GM12874 (cell line): ENCODE results near the gene DUSP15.
A peak's percentile ranks its signal among the peaks of the same experiment; 100 is the strongest.

Source experiments
- CTCF ChIP-seq: IDR thresholded peaks from 2 replicates; pipeline ENCODE4 v1.5.1; 2011; ENCODE audit warnings: low read depth, mild to moderate bottlenecking, control low read depth, low read length, moderate library complexity; ENCODE audit not compliant: insufficient read depth

DUSP15 gene

GRCh38 chr20:31833130-31833930 is 37.0 kb downstream of the DUSP15 start:
- peak; percentile 97 for TF ChIP-seq CTCF

GRCh38 chr20:31831771-31832306 is 38.5 kb downstream of the DUSP15 start:
- TF ChIP-seq CTCF = no peak

- no peak for TF ChIP-seq CTCF
Measured at GRCh38 chr20:31831211-31831610, 39.1 kb downstream of the DUSP15 start.

- no peak for TF ChIP-seq CTCF
Measured at GRCh38 chr20:31830406-31830981, 39.8 kb downstream of the DUSP15 start.

GRCh38 chr20:31829731-31830130 is 40.6 kb downstream of the DUSP15 start:
- no peak for TF ChIP-seq CTCF

- TF ChIP-seq CTCF = no peak
Measured at GRCh38 chr20:31827059-31827458, 43.3 kb downstream of the DUSP15 start.

- no peak for TF ChIP-seq CTCF
Measured at GRCh38 chr20:31826074-31826473, 44.3 kb downstream of the DUSP15 start.
